Fibroblast of the conjunctiva (primary cell): ENCODE measurements around the gene LIN52.
A peak's percentile ranks its signal among the peaks of the same experiment; 100 is the strongest.
"Not testable (repeated sequence)": the region's sequence is repeated elsewhere in the genome, so short reads cannot be mapped to it uniquely, and the experiment has no call there.

Experiments used
- DNase-seq: peaks from one replicate; pipeline ENCODE4 v3.0.0-alpha.2; 2010; ENCODE audit warnings: low read depth

LIN52 gene

DNA sequence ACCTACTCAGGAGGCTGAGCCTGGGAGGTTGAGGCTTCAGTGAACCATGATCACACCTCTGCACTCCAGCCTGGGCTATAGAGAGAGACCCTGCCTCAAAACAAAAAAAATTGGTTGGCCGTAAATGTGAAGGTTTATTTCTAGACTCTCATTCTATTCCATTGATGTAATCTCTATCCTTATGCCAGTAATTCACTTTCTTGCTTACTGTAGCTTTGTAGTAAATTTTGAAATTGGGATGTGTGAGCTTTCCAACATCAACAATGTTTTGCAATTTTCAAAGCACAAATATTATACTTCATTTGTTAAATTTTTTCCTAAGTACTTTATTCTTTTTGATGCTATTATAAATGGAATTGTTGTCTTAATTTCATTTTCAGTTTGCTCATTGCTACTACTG, 24.6 kb downstream of the LIN52 start:
- no peak for DNase-seq

DNA sequence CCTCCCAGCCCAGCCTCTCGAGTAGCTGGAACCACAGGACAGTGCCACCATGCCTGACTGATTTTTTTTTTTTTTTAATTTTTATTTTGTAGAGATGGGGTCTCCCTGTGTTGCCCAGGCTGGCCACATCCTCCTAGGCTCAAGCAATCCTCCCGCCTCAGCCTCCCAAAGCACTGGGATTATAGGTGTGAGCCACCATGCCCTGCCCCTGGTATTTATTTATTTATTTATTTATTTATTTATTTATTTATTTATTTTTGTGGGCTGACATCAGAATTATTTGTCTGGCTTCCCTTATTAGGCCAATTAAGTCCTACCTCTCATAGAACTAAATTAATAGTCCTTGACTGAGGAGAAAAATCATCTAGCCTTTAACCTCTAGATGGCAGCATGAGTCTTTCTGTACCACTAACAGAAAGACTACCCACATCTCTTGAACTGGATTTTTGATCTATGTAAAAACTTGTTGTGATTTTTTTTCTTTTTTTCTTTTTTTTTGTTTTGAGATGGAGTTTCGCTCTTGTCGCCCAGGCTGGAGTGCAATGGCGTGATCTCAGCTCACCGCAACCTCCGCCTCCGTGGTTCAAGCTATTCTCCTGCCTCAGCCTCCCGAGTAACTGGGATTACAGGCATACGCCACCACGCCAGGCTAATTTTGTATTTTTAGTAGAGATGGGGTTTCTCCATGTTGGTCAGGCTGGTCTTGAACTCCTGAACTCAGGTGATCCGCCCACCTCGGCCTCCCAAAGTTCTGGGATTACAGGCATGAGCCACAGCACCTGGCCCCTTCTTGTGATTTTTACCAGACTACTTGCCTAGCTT, 26.9 kb downstream of the LIN52 start:
- peak; percentile 53 for DNase-seq

DNA sequence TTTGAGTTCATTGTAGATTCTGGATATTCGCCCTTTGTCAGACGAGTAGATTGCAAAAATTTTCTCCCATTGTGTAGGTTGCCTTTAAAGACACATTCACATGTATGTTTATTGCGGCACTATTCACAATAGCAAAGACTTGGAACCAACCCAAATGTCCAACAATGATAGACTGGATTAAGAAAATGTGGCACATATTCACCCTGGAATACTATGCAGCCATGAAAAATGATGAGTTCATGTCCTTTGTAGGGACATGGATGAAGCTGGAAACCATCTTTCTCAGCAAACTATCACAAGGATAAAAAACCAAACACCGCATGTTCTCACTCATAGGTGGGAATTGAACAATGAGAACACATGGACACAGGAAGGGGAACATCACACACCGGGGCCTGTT, 40.7 kb downstream of the LIN52 start:
- DNase-seq: not testable (repeated sequence)

DNA sequence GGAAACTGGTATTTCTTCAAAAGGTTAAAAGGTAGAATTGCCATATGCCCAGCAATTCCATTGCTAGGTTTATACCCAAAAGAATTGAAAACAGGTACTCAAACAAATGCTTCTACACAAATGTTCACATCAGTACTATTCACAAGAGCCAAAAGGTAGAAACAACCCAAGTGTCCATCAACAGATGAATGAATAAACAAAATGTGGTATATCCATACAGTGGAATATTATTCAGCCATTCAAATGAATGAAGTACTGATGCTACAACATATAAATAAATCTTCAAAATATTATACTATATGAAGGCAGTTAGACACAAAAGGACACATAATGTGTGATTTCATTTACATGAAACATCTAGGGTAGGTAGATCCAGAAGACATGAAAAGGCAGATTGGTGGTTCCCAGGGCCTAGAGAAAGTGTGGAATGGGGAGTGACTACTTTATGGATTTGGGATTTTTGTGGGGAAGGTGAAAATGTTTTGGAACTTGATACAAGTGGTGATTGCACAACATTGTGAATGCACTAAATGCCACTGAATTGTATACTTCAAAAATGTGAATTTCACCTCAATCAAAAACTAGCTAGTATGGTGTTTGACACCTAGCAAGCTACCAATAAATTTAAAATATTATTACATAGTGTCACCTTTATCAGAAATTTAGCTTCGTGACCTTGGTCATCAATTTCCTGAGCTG, 41.7 kb downstream of the LIN52 start:
- DNase-seq: no peak

DNA sequence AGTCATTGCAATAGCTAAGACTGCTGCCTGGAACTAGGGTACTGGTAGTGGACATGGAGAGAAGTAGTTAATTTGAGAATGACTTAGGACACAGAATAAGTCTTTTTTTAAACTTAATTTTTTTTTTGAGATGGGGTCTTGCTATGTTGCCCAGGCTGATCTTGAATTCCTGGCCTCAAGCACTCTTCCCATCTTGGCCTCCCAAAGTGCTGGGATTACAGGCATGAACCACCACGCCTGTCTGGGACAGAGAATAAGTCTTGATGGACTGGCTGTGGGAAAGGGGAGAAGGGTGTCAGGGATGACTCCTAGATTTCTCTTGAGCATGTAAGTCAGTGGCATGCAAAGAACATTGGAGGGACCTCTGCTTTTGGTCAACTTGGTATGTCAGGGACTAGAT, 42.9 kb downstream of the LIN52 start:
- no peak for DNase-seq

DNA sequence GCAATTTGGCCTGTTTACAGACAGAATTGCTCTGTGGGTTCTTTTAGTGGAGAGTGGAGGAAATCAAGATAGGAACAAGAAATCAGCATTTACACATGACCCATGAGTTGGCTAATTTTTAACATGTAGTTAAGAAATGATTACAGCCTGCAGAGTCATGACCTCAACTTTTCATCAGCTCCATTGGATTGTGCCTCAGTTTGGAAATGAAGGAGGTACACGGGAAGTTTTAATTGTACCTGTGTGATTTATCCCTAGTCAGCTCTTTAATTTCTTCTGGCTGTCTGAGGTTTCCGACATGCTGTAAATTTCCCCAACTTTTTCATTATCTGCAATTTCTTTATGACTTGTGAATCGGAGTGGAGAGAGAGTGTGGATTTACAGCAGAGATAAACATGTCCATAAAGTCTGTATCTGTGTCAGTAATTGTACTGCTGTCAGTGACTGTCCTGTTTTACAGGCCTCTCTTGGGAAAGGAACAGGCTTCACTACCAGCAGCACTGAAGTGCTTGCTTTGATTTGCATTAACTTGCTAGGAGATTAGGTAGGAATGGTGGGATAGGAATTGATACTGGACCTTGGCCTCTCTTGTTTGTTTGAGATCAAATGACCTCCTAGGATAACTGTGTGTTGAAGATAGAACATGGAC, 49.2 kb downstream of the LIN52 start:
- DNase-seq: no peak

DNA sequence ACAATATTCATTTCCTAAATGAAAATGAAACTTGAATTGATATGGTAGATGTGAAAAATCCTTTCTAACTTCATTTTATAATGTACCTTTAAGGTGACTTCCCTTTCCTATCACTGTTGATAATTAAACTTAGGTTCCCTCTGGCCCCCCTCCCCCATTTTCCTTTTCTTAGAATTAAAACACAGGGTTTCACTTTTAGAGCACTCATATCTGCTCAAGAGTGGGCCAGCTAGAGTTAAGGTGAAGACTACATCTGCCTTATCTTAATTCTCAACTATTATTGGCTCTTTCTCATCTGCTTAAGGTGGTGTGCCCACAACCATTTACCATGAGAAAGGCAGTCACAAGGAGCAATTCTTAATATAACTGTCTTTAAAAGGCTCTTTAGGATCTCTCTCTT, 49.7 kb downstream of the LIN52 start:
- DNase-seq: no peak

DNA sequence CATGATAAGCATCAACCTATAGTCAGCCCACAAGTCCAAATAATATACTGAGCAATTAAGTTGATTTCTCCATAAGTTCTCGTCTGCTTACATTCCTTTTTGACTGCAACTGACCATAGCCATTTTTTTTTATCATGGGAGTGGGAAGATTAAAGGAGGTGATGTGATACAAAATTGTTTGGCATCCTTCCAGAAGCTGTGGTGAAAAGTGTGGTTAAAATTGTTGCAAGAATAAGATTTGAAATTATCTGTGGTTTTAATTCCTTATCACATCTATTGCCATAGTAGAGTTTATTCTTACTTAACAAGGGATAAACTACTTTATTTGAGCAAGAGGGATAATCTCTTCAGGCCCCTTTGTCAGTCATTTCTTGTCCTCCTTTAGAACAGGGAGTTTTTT, 50.7 kb downstream of the LIN52 start:
- DNase-seq: no peak

DNA sequence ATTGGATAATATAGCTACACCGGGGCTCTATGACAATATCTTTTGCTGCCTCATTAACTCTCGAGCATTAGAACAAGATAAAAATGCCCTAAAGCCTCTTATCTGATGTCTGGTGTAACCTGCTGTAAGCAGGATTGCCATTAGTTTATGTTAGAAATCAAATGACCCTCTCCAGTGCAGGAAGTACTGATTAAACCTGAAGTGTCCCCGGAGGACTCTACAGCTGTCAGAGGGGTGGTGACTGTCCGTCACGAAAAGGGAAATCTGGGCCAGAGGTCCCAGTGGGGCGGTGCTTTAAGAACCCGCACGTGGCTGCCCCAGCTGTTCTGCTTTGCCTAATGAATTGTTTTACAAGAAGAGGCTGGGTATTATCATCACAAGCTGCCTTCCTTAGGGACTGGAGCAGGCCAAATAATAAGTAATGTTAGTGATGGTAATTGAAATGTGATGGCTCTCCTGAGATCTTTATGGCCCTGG, 55.7 kb downstream of the LIN52 start:
- no peak for DNase-seq

DNA sequence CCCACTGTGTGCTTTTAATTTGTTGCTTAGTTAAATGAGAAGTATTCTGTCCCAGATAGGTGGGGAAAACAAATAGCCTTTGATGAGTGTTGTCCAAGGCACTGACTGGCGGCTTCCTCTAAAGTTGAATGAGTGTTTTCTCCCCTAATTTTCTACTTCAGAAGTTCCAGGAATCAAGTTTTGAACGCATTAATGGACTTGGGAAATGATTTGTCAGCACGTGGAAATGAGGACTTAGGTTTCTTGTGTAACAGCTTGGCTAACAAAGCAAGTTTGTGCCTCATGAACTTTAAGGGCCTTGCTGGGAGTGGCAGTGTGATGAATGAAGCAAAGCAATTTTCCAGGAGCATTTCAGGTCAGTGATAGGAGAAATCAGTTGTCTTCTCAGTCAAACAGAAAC, 56.9 kb downstream of the LIN52 start:
- no peak for DNase-seq

DNA sequence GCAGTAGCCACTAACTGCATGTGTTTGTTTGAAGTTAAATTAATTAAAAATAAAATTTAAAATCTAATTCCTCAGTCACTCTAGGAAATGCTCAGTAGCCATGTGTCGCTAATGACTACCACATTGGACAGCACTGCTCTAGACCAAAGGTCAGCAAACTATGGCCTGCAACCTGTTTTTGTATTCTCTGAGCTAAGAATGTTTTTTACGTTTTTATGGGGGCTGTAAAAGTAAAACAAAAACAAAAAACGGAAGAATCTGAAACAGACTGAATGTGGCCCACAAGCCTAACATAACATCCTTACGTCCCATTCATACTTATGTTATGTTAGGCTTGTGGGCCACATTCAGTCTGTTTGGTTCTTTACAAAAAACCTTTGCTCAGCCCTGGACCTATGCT, 57.8 kb downstream of the LIN52 start:
- DNase-seq: no peak

DNA sequence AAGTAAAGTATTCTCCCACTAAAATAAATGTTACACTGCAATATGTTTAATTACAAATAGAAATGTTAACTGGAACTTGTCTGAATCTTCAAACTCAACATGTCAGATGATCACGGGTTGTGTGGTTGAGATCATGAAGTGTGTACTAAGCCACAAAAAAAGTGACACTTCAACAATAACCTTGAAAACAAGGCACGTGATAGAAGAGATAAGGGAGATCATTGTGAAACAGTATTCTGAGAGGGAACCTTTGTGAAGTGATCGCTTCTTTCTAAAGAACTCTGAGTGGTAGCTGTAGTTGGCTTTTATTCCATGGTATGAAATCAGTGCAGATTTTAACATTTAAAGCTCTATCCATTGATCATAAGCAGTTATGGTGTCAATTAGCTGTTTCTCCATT, 60.0 kb downstream of the LIN52 start:
- DNase-seq: no peak

DNA sequence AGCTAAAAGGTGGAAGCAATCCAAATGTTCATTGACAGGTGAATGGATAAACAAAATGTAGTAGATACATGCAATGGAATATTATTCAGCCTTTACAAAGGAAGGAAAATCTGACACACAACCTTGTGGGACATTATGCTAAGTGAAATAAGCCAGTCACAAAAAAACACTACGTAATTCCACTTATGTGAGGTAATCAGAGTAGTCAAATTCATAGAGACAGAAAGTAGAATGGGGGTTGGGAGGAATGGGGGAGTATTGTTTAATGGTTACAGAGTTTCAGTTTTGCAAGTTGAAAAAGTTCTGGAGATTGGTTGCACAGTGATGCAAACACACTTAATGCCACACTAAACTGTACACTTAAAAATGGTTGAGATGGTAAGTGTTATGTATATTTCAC, 62.8 kb downstream of the LIN52 start:
- no peak for DNase-seq

DNA sequence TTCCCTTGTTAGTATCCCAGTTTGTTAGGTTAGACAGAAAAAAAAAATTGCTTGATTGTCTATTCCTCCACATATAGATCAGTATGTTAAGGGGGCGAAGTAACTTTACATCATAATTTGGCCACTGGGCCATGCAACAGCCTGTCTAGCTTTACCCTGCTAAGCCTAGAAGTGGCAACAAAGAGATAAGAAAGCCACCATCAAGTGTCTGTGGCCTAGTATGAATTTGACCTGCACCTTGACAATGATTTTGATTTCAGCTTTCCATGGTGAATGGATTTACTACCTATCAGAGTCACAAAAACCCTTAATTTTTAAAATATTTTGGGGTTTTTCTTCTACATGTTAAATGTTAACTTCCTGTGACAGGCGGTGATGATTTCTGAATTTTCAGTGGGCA, 63.9 kb downstream of the LIN52 start:
- no peak for DNase-seq

DNA sequence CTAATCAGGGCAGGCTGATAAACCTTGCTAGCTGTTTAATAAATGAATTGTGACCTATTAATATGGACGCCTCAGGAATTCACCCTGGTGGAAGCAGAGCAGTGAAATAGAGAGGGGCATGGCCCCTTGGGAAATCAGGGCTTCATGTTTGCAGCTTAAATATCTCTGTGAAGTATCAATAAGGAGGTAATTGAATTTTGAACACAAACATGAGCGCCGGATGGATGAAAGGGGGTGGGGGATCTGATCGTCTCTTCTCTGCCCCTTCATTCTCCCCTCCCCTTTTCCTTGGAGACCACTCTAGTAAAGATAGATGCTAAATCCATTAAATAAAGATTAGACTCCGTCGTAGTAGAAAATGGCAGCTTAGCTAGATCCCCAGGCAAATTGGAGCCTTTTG, 70.5 kb downstream of the LIN52 start:
- DNase-seq: no peak

DNA sequence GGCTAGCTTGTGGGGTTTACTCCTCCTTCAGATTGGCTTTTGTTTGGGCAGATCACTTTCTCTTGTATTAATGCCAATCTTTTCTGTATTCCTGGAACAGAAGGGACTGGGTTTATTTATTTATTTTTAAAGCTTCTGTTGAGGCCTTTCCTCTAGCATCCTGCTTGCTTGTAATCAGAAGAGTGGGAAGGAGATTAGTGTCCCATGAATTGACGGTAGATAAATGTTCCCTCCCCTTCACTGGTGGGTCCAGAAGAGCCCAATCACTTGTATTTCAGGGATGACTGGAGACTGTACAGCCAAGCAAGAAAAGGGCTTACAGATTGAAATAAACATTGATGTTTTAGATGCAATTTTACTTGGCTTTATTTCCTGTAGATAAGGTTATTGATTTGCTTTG, 71.0 kb downstream of the LIN52 start:
- DNase-seq: no peak

DNA sequence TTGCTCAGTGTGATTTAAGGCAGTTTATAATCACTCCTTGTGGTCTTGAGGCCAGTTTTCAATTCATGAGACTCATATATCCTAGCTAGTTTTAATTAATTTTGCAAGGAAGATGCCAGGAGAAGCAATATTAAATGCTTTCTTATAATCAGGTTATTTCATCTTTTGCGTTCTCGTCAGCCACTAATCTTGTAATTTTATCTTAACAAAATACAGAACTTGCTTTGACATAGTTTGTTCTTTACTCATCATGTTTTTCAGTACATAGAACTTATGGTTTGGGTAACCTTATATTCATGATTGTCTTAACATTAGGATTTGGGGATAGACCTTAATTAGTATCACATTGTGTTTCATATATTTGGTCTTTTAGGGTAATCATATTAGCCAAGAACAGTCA, 76.0 kb downstream of the LIN52 start:
- DNase-seq: no peak

DNA sequence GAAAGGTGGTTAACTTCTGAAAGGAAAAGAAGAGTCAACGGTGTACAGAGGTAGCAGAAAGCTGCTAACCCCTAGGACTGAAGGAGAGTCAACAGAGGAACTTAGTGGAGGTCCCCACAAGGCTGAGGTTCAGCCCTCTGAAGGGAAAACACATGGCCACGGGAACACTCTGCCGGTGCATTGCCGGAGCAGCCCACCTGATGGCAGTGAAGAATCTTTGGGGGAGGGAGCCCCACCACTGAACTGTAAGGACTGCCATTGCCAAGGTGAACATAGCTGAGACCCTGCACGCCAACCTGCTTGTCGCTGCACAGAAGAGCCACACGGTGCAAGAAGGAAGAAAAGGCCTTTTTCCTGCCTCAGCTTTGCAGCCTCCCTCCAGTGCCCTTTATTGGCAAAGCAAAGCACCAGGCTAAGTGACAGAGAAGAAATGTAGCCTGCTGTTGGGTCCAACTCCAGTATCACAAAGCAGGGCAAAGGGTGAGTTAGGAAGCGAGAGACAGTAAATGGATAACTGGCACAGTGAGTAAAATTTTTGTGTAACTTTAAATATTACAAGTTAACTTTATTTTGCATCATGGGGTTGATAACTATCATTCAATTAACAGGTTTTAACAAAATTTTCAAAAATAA, 76.9 kb downstream of the LIN52 start:
- no peak for DNase-seq

DNA sequence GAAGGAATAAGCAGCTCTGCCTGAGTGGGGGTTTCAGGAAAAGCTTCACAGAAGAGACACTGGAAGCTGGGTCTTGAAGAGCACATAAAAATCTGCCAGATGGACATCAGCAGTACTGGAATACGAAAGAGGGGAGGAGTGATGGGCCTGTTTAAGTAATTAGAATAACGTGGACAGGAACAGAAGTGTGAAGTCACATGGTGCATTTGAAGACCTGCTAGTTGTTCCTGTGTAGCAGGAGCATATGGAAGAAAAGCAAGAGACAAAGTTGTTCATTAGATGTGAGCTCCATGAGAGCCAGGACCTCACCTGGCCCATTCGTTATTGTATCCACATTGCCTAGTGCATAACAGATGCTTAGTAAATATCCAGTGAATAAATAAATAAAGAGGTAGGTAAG, 85.2 kb downstream of the LIN52 start:
- DNase-seq: no peak

DNA sequence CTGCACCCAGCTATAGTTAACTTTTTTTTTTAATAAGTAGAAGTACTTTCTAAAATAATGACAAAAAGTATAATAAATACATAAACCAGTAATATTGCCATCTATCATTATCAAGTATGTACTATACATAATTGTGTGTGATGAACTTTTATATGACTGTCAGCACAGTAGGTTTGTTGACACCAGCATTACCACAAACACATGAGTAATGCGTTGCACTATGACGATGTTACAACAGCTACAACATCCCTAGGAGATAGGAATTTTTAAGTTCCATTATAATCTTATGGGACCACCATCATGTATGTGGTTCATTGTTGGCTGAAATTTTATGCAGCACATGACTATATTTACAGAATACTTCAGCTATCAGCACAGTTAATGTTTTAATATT, 91.6 kb downstream of the LIN52 start:
- DNase-seq: no peak

DNA sequence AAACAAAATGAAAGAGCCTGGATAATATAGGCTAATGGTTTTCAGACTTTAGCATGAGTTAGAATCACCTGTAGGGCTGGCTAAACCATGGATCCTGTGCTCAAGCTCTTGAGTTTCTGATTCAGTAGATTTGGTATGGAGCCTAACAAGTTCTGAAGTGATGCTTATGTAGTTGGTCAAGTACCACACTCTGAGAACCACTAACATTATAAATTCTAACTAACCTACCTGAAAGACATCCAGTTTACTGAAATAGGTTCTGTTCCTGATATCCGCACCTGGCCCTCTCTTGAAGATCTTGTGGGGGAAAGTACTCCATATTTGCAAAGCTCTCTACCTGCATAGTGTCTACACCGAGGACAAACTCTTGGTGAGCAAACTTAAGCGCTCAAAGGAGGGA, 95.1 kb downstream of the LIN52 start:
- no peak for DNase-seq

DNA sequence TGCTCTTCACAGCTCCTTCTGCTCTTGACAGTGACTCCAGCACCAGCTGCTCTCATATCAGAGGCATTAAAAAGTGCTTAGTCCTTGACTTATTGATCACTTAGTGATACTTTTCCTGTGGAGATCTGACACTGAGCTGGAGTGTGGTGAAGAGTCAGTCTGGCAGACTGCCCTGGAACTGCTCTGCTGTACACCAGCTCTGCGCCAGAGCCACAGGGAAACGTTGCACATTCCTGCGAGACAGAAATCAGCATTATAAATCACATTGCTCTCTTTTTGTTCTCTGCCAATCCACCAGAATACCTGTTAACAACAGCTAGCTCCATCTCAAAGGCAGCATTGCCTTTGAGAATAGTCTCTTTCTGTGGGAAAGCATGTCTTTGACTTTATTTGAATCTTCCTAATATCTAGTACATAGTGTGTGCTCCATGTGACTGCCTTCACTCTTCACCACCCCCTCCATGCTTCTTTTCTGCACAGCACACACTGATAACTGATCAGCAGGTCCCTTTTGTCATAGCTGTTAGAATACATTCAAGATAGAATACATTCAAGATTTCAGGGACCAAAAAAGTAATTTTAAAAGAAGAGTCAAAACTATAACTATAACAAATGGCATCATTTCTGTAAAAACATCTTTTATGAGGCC, 106.3 kb downstream of the LIN52 start:
- no peak for DNase-seq
